Activated T-cell treated with anti-CD3 and anti-CD28 coated beads, Interleukin-2, amount 50 U/mL, for 24 hours (primary cell): ENCODE data around the gene GNAZ.

ENCODE experiments used
- DNase-seq: peaks from one replicate; pipeline ENCODE4 v3.0.0-alpha.2; 2020
- H3K27ac Mint-ChIP-seq: 2 replicates; pipeline ENCODE4 v1.8.0; 2020; ENCODE audit warnings: mild to moderate bottlenecking, mixed read lengths
- H3K27me3 Mint-ChIP-seq: 2 replicates; pipeline ENCODE4 v1.8.0; 2020; ENCODE audit warnings: mixed read lengths
- H3K36me3 Mint-ChIP-seq: 2 replicates; pipeline ENCODE4 v1.8.0; 2020; ENCODE audit warnings: low read depth, mixed read lengths
- H3K4me1 Mint-ChIP-seq: 2 replicates; pipeline ENCODE4 v1.8.0; 2020; ENCODE audit warnings: low read depth, mixed read lengths
- H3K4me3 Mint-ChIP-seq: 2 replicates; pipeline ENCODE4 v1.8.0; 2020; ENCODE audit warnings: mild to moderate bottlenecking, moderate library complexity, mixed read lengths
- H3K9me3 Mint-ChIP-seq: 2 replicates; pipeline ENCODE4 v1.8.0; 2020; ENCODE audit warnings: mixed read lengths

GNAZ gene

GRCh38 chr22:23105304-23105703 is 35.0 kb downstream of the GNAZ start:
- no peaks in the 10 kb centered on the region for H3K36me3 Mint-ChIP-seq
- H3K4me3 Mint-ChIP-seq: no peak overlapping the region
- H3K27ac Mint-ChIP-seq: no peak overlapping the region

GRCh38 chr22:23105919-23106318 is 35.6 kb downstream of the GNAZ start:
- no peak overlapping the region for H3K27ac Mint-ChIP-seq
- H3K36me3 Mint-ChIP-seq: no peaks in the 10 kb centered on the region
- H3K4me1 Mint-ChIP-seq: no peaks in the 10 kb centered on the region
- H3K4me3 Mint-ChIP-seq: no peak overlapping the region
- no peak for DNase-seq
- no peaks in the 10 kb centered on the region for H3K27me3 Mint-ChIP-seq
- H3K9me3 Mint-ChIP-seq: no peaks in the 10 kb centered on the region

More at GRCh38 chr22:23105304-23105703, 35.0 kb downstream of the GNAZ start:
- Mint-ChIP-seq H3K27me3 (no peaks in the 10 kb centered on the region), H3K9me3 (no peaks in the 10 kb centered on the region), H3K4me1 (no peaks in the 10 kb centered on the region)
- DNase-seq: no peak

DNA sequence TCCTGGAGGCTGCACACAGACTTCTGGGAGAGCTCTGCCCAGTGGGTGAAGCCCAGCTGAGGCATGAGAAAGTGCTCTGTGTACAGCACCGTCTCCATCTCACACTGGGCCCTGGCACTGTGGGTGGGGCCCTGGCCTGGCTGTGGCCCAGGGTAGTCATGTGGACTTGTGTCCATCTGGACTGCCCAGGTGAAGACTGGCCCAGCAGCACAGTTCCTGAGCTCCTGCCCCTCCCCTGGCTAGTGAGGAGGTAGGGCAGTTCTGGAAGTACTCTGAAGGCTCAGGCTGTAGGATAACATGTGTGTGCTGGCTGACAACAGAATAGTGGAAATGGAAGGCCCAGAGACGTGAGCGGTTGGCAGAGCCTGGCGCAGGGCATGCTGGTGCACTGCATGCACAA is 36.0 kb downstream of the GNAZ start:
- DNase-seq: no peak
- Mint-ChIP-seq H3K4me1 (no peaks in the 10 kb centered on the region), H3K36me3 (no peaks in the 10 kb centered on the region), H3K27ac (no peak overlapping the region), H3K27me3 (no peaks in the 10 kb centered on the region), H3K9me3 (no peaks in the 10 kb centered on the region), H3K4me3 (no peak overlapping the region)

- Mint-ChIP-seq H3K4me3 (no peak overlapping the region), H3K27me3 (no peaks in the 10 kb centered on the region), H3K27ac (no peak overlapping the region), H3K4me1 (no peaks in the 10 kb centered on the region), H3K9me3 (no peaks in the 10 kb centered on the region), H3K36me3 (no peaks in the 10 kb centered on the region)
- DNase-seq: no peak
These were observed 36.6 kb downstream of the GNAZ start for GRCh38 chr22:23106906-23107367.

- no peaks in the 10 kb centered on the region for H3K9me3 Mint-ChIP-seq
- no peak for DNase-seq
- no peaks in the 10 kb centered on the region for H3K4me1 Mint-ChIP-seq
- H3K36me3 Mint-ChIP-seq: no peaks in the 10 kb centered on the region
- no peak overlapping the region for H3K27ac Mint-ChIP-seq
- no peaks in the 10 kb centered on the region for H3K27me3 Mint-ChIP-seq
- no peak overlapping the region for H3K4me3 Mint-ChIP-seq
These were observed 37.3 kb downstream of the GNAZ start for GRCh38 chr22:23107487-23108248.

DNA sequence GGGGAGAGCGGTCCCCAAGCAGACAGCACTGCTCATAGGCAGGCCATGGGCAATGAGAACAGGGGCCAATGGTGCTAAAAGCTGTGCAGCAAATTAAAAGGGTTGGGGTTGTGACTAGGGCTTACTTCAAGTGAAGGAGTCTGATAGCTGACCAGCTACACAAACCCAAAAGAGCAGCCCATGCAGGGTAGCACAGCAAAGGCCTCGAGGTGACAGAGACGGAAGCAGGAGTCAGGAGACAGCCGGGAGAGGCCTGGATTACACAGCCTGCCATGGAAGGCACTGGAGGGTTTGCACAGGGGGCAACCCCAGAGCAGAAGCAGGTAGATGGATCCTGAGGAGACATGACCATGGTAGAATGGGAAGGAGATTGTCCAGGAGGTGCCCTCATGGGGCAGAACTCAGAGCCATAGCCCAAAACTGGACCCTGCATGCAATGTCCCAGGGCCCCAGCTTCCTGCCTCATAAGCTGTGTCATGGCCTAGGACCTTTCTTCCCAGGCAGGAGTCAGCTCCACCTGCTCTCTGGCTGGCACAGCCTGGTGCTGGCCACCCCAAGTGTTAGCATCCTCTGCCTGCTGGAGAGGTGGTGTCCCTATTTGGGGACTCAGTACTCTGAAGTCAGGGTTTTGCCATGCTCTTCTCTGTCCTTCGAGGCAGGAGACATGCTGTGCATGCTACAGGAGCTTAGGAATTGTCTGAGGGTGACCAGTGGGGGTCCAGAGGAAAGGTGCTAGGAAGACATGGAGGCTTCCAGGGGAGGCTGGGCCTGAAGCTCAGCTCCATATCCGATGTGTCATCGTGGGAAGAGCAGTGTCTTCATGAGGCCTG is 38.1 kb downstream of the GNAZ start:
- no peaks in the 10 kb centered on the region for H3K36me3 Mint-ChIP-seq
- H3K27ac Mint-ChIP-seq: no peak overlapping the region
- no peaks in the 10 kb centered on the region for H3K27me3 Mint-ChIP-seq
- H3K4me3 Mint-ChIP-seq: no peak overlapping the region
- DNase-seq: no peak
- H3K4me1 Mint-ChIP-seq: no peaks in the 10 kb centered on the region
- H3K9me3 Mint-ChIP-seq: no peaks in the 10 kb centered on the region

DNA sequence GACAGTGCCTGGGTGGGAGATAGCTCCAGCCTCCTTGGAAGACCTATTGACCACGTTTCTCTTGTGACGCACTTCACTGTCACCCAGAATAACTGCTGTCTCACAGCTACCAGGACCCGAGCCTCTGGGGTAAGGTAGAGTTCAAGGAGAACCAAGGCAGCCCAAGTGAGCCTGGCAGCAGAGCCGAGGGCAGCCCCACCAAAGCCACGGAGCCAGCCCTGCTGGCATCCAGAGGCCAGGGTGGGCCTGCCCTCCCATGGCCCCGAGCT is 38.7 kb downstream of the GNAZ start:
- Mint-ChIP-seq H3K4me1 (no peaks in the 10 kb centered on the region), H3K9me3 (no peaks in the 10 kb centered on the region), H3K27me3 (no peaks in the 10 kb centered on the region), H3K4me3 (no peak overlapping the region), H3K27ac (no peak overlapping the region), H3K36me3 (no peaks in the 10 kb centered on the region)
- no peak for DNase-seq

DNA sequence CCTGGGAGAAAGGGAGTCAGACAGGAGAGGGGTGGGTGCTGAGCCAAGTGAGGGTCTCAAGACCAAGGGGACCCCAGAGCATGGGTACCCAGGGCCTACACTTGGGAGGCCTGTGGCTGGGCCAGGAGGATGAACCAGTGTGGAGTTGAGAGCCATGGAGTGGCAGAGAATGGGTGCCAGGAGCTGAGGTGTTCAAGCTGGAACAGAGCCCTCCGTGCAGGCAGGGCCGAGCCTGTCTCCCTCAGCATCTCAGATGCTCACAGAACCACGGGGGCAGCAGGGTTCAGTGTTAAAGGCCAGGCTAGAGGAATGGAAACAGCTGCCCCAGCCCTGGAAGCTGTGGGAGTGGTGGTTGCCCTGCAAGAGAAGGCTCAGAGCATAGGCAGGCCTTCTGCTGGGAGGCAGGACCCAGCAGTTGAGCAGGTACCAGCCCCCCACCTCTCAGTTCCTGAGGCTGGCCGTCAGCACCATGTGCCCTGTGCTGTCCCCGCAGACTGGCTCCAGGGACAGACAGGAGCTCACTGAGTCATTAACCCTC is 39.2 kb downstream of the GNAZ start:
- H3K9me3 Mint-ChIP-seq: no peaks in the 10 kb centered on the region
- no peaks in the 10 kb centered on the region for H3K36me3 Mint-ChIP-seq
- H3K27me3 Mint-ChIP-seq: no peaks in the 10 kb centered on the region
- H3K27ac Mint-ChIP-seq: no peak overlapping the region
- DNase-seq: no peak
- H3K4me1 Mint-ChIP-seq: no peaks in the 10 kb centered on the region
- no peak overlapping the region for H3K4me3 Mint-ChIP-seq

DNA sequence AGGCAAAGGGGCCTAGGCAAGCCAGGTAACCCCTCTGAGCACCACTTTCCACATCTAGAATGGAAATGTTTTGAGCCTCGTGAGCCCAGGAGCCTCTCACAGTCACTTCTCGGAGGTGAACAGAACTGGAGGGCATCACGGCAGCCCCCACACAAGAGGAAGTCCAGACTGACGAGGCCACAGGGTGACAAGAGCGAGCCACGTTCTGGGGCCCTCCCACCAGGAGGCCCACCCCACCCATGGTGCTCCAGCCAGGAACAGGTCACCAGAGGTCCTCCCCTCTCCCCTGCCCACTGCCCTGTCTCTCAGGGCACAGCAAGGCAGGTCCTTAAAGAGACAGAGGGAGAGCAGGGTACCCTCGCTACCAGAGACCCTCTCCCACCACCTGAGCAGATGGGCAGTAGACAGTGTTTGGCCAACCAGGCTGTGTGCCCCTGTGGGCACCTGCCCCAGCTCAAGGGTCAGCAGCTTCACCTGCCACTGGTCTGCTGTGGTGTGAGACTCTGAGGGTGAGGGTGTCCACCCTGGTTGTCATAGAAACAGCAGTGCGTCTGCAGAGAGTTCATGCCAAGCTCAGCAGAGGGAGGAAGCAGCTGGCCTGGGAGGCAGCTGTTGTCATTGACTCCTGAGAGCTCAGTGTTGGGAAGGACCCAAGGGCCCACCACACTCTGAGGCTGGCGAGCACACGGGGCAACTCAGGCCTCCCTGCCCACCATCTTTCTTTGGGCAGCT is 40.0 kb downstream of the GNAZ start:
- DNase-seq: no peak
- Mint-ChIP-seq H3K27me3 (no peaks in the 10 kb centered on the region), H3K36me3 (no peaks in the 10 kb centered on the region), H3K27ac (no peak overlapping the region), H3K9me3 (no peaks in the 10 kb centered on the region), H3K4me3 (no peak overlapping the region), H3K4me1 (no peaks in the 10 kb centered on the region)

DNA sequence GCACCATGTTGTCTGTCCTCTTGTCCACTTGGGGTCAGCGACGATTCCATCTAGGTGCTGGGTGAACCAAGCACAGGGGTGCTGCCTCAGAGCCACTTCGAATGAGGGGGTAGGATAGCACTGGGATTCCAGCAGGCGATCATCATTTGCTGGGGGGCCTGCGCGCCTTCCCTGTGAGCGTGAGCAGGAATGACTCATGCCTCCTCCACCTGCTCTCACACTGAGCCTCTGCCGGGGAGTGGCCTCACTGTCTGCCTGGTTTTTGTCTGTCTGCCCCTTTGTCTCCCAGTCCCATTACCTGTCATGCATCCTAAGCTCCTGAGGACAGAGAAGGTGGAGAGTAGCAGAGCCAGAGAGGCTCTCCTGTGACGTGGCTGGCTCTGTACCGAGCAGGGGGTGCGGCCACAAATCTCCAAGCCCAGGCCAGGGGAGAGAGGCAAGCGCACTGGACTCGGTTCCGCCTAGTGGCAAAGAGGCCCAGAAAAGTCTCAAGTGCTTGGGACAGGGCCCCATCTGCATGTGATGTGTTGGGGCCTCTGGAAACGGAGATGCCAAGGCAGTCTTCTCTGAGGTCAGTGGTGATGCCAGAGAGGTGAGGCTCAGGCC is 40.7 kb downstream of the GNAZ start:
- DNase-seq: no peak
- H3K27me3 Mint-ChIP-seq: no peaks in the 10 kb centered on the region
- no peaks in the 10 kb centered on the region for H3K4me1 Mint-ChIP-seq
- H3K4me3 Mint-ChIP-seq: no peak overlapping the region
- H3K36me3 Mint-ChIP-seq: no peaks in the 10 kb centered on the region
- H3K9me3 Mint-ChIP-seq: no peaks in the 10 kb centered on the region
- H3K27ac Mint-ChIP-seq: no peak overlapping the region

DNA sequence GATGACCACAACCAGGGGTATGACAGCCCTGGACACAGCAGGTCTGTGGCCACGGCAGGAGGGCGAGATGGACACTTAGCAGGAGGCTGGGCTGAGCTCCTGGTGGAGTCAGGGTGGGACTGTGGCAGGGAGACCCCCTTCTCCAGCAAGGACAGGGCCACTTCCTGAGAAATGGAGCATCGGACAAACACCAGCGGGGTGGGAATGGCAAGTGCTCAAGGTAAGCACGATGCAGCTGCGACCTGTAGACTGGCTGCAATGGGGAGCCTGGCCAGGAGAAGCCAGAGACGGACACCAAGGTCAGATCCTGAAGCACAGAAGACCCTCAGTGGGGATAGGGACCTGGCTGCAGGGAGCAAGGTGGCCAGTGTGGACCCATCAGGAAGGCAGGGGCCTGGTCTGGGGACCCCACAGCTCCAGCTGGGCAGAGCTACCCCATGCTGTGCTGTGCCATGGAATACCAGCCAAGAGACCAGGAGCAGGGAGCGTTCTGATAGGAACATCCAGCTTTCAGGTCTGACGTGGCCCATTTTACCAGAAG is 42.2 kb downstream of the GNAZ start:
- no peak for DNase-seq
- Mint-ChIP-seq H3K4me3 (no peak overlapping the region), H3K36me3 (no peaks in the 10 kb centered on the region), H3K9me3 (no peaks in the 10 kb centered on the region), H3K27me3 (no peaks in the 10 kb centered on the region), H3K4me1 (no peaks in the 10 kb centered on the region), H3K27ac (no peak overlapping the region)

GRCh38 chr22:23113067-23113846 is 42.9 kb downstream of the GNAZ start:
- no peak overlapping the region for H3K4me3 Mint-ChIP-seq
- H3K4me1 Mint-ChIP-seq: no peaks in the 10 kb centered on the region
- H3K27me3 Mint-ChIP-seq: no peaks in the 10 kb centered on the region
- no peak for DNase-seq
- H3K27ac Mint-ChIP-seq: no peak overlapping the region
- H3K9me3 Mint-ChIP-seq: no peaks in the 10 kb centered on the region
- no peaks in the 10 kb centered on the region for H3K36me3 Mint-ChIP-seq

- Mint-ChIP-seq H3K27me3 (no peaks in the 10 kb centered on the region), H3K4me1 (peaks cover 2% of the 10 kb centered on the region), H3K4me3 (no peak overlapping the region), H3K9me3 (no peaks in the 10 kb centered on the region), H3K36me3 (no peaks in the 10 kb centered on the region), H3K27ac (no peak overlapping the region)
- no peak for DNase-seq
These were observed 43.8 kb downstream of the GNAZ start for GRCh38 chr22:23113847-23114720.
